MM.1S (cell line): ENCODE measurements around the gene RFC3.

Source experiments
- DNase-seq: peaks from one replicate; pipeline ENCODE4 v3.0.0-alpha.2; 2015
- H2AFZ ChIP-seq: fragments of 300-600 bp; sonication (generic); 2 replicates; pipeline ENCODE4 v1.6.0; 2016; ENCODE audit warnings: antibody characterized with exemption, low read length
- H3F3A ChIP-seq: fragments of 300-600 bp; sonication (generic); 2 replicates; pipeline ENCODE4 v1.6.1; 2016; ENCODE audit warnings: mild to moderate bottlenecking, antibody characterized with exemption, low read length, moderate library complexity, mixed read lengths; ENCODE audit not compliant: insufficient read depth
- H3K27ac ChIP-seq: fragments of 300-600 bp; sonication (generic); 2 replicates; pipeline ENCODE4 v1.5.1; 2016; ENCODE audit warnings: mild to moderate bottlenecking, low read length
- H3K27me3 ChIP-seq: fragments of 300-600 bp; sonication (generic); replicated peaks from 2 replicates; pipeline ENCODE4 v1.6.0; 2016; ENCODE audit warnings: low read length; ENCODE audit not compliant: insufficient read depth
- H3K36me3 ChIP-seq: fragments of 300-600 bp; sonication (generic); replicated peaks from 2 replicates; pipeline ENCODE4 v1.6.1; 2016; ENCODE audit warnings: mild to moderate bottlenecking, low read length, mixed read lengths; ENCODE audit not compliant: insufficient read depth
- H3K4me1 ChIP-seq: fragments of 300-600 bp; sonication (generic); 2 replicates; pipeline ENCODE4 v1.6.1; 2016; ENCODE audit warnings: low read length, mixed read lengths
- H3K4me2 ChIP-seq: fragments of 300-600 bp; sonication (generic); 2 replicates; pipeline ENCODE4 v1.6.0; 2016; ENCODE audit warnings: low read depth, low read length
- H3K4me3 ChIP-seq: fragments of 300-600 bp; sonication (generic); 2 replicates; pipeline ENCODE4 v1.5.1; 2016; ENCODE audit warnings: low read length, mixed read lengths
- H3K79me2 ChIP-seq: fragments of 300-600 bp; sonication (generic); 2 replicates; pipeline ENCODE4 v1.6.1; 2016; ENCODE audit warnings: mixed run types, low read length, mixed read lengths
- H3K9ac ChIP-seq: fragments of 300-600 bp; sonication (generic); 2 replicates; pipeline ENCODE4 v1.6.1; 2016; ENCODE audit warnings: low read length, mixed read lengths
- H3K9me2 ChIP-seq: fragments of 300-600 bp; sonication (generic); replicated peaks from 2 replicates; pipeline ENCODE4 v1.6.1; 2016; ENCODE audit warnings: mild to moderate bottlenecking, low read length, mixed read lengths; ENCODE audit not compliant: insufficient read depth
- H3K9me3 ChIP-seq: fragments of 300-600 bp; sonication (generic); replicated peaks from 2 replicates; pipeline ENCODE4 v1.6.1; 2016; ENCODE audit warnings: mild to moderate bottlenecking, low read length, mixed read lengths; ENCODE audit not compliant: insufficient read depth
- H4K20me1 ChIP-seq: fragments of 300-600 bp; sonication (generic); 2 replicates; pipeline ENCODE4 v1.6.1; 2016; ENCODE audit warnings: mild to moderate bottlenecking, low read length, moderate library complexity, mixed read lengths; ENCODE audit not compliant: insufficient read depth
- CTCF ChIP-seq: fragments of 300-600 bp; sonication (generic); IDR thresholded peaks from 2 replicates; pipeline ENCODE4 v1.5.1; 2016; ENCODE audit warnings: antibody characterized with exemption, low read length, mixed read lengths
- EZH2 ChIP-seq: fragments of 300-600 bp; sonication (generic); optimal IDR thresholded peaks from 2 replicates; pipeline ENCODE3; 2017; ENCODE audit warnings: low read depth, mild to moderate bottlenecking, antibody characterized with exemption, low read length, mixed read lengths
- EZH2phosphoT487 ChIP-seq: fragments of 300-600 bp; sonication (generic); IDR thresholded peaks from 2 replicates; pipeline ENCODE4 v1.6.1; 2018; ENCODE audit warnings: antibody characterized with exemption, low read length

RFC3 gene

GRCh38 chr13:33794576-33794975 is 23.4 kb upstream of the RFC3 start:
- TF ChIP-seq EZH2 (no peak), CTCF (no peak), EZH2phosphoT487 (no peak)
- H3K4me3 ChIP-seq: no peak overlapping the region
- H3K9ac ChIP-seq: no peak overlapping the region
- no peak overlapping the region for H3K27ac ChIP-seq
- H3K27me3 ChIP-seq: peaks cover 42% of the 10 kb centered on the region
- H3K36me3 ChIP-seq: no peaks in the 10 kb centered on the region
- no peak overlapping the region for H3K4me2 ChIP-seq
- H3K79me2 ChIP-seq: no peaks in the 10 kb centered on the region
- H3K9me2 ChIP-seq: no peaks in the 10 kb centered on the region
- H4K20me1 ChIP-seq: no peaks in the 10 kb centered on the region
- H2AFZ ChIP-seq: no peak overlapping the region
- no peaks in the 10 kb centered on the region for H3F3A ChIP-seq
- no peak for DNase-seq
- H3K4me1 ChIP-seq: 0 out of 2 replicates have a peak, but pooled peaks cover 5% of the 10 kb centered on the region
- H3K9me3 ChIP-seq: no peaks in the 10 kb centered on the region

DNA sequence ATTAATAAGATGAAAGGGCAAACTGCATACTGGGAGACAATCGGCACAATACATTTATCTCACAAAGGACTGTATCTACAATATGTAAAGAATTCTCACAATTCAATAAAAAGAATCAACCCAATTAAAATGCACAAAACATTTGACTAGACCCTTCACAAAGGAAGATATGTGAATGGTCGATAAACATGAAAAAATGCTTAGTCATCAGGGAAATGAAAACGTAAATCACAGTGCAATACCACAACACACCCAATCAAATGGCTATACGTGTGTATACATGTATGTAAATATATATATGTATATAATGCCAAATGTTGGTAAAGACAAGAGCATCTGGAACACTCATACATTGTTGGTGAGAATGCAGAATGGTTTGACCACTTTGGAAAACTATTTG is 21.9 kb upstream of the RFC3 start:
- no peak for DNase-seq
- Histone ChIP-seq H3K4me1 (0 out of 2 replicates have a peak, but pooled peaks cover 5% of the 10 kb centered on the region), H3K4me3 (no peak overlapping the region), H3K9ac (no peak overlapping the region), H3K9me3 (no peaks in the 10 kb centered on the region), H3K79me2 (no peaks in the 10 kb centered on the region), H3F3A (no peaks in the 10 kb centered on the region), H4K20me1 (no peaks in the 10 kb centered on the region), H3K36me3 (no peaks in the 10 kb centered on the region), H2AFZ (no peak overlapping the region), H3K27ac (no peak overlapping the region), H3K9me2 (no peaks in the 10 kb centered on the region), H3K4me2 (no peak overlapping the region), H3K27me3 (peaks cover 54% of the 10 kb centered on the region)
- TF ChIP-seq EZH2phosphoT487: no peak

DNA sequence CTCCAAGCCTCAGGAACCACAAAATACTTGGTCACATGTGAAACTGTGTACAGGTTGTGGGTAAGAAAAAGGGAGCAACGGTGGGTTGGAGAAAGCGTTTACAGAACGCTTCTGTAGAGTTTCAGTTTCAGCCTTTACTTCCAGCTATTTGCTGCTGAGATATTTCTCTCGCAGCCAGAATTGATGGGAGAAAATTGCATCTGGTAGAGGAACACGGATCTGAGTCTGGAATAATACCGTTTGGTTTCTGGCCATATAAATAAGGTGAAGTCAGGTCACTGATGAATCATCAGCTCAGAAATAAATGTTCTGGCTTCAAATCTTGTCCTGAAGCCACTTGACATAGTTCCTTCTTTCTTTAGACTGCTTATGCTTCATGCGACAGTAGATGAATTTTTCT is 20.3 kb upstream of the RFC3 start:
- H3K4me2 ChIP-seq: no peak overlapping the region

More for the DNA sequence above, 20.3 kb upstream of the RFC3 start:
- Histone ChIP-seq H2AFZ (no peak overlapping the region), H3K36me3 (no peaks in the 10 kb centered on the region), H3K27me3 (peaks cover 60% of the 10 kb centered on the region), H3K4me1 (0 out of 2 replicates have a peak, but pooled peaks cover 5% of the 10 kb centered on the region), H3K27ac (no peak overlapping the region), H3F3A (no peaks in the 10 kb centered on the region), H3K9ac (no peak overlapping the region), H3K79me2 (no peaks in the 10 kb centered on the region), H3K4me3 (no peak overlapping the region), H3K9me2 (no peaks in the 10 kb centered on the region), H4K20me1 (no peaks in the 10 kb centered on the region), H3K9me3 (no peaks in the 10 kb centered on the region)
- TF ChIP-seq EZH2 (no peak), EZH2phosphoT487 (no peak), CTCF (no peak)
- DNase-seq: peak; percentile 39
